G401.6 (cell line): ENCODE measurements around the gene ASL.
"Not testable (repeated sequence)": the region's sequence is repeated elsewhere in the genome, so short reads cannot be mapped to it uniquely, and the experiment has no call there.

ENCODE experiments used
- FAIRE-seq: peaks from 2 replicates; lab custom pipeline; 2012; peaks lifted over from hg19 to GRCh38; lab: Jason Lieb, UNC

The ASL gene

GRCh38 chr7:66119245-66119850, 43.7 kb downstream of the ASL start:
- FAIRE-seq = no peak

DNA sequence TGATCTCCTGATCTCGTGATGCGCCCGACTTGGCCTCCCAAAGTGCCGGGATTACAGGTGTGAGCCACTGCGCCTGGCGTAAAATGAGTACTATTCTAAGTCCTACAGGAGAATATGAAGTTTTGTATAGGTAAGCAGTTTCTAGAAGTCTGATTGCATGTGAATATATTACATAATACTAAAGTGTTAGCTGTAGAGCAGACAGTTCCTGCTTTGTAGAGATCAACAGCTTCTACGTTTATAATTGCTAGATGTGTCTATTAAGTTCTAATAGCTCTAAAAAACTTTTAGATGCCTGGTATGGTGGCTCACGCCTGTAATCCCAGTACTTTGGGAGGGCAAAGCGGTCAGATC, 47.5 kb downstream of the ASL start:
- FAIRE-seq = no peak

GRCh38 chr7:66124569-66124861, 48.9 kb downstream of the ASL start:
- FAIRE-seq = not testable (repeated sequence)

DNA sequence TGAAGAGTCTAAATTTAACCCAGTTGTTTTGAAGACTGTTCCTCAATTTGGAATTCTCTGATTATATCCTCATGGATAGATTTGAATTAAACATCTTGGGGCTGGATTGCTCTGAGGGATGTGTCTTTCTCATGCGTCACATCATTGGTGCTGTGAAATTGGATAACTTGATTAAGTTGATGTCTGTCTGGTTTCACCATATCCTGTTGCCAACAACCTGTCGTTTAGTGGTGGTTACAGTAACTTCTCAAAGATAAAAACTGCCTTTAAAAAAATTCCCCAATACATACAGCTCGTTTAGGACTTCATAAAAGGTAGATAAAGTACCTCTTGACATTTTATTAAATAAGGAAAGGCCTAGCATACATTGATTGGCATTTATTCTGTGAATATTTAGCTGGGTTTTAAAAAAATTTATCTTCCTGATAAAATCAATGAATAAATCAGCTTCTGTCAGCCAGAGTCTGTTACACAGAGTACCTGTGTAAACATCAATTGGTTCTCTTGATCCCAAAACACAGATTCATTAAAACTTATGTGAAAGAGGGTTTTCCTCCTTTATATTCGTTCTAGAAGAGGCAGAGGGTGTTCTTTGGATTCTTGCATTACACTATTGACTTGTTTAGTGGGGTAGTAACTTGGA, 49.6 kb downstream of the ASL start:
- no peak for FAIRE-seq

DNA sequence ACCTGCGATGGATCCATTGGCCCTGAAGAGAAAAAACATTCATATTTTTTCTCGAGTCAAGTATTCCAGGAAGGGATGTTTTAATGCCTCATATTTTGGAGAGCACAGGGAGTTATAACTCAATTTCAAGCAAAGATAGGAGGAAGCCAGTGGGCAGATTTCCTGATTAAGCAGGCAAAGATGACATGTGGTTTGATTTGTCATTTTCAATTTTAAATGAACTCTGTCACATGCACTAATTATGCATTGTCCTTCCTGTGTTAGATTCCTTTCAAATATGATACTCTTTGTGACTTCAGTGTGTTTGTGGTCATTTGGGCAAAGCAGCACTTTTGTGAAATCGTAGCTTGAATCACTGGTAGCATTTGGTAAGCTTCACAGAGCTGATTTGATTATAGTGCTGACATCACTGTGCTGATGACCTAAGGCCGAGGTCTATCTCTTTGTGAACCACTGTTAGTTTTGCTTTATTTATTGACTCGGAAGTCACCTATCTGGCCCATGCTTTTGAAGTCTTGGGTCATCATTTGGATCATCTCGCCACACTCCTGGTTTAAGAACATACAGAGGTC, 50.2 kb downstream of the ASL start:
- not testable (repeated sequence) for FAIRE-seq

GRCh38 chr7:66127172-66127571, 51.6 kb downstream of the ASL start:
- not testable (repeated sequence) for FAIRE-seq

DNA sequence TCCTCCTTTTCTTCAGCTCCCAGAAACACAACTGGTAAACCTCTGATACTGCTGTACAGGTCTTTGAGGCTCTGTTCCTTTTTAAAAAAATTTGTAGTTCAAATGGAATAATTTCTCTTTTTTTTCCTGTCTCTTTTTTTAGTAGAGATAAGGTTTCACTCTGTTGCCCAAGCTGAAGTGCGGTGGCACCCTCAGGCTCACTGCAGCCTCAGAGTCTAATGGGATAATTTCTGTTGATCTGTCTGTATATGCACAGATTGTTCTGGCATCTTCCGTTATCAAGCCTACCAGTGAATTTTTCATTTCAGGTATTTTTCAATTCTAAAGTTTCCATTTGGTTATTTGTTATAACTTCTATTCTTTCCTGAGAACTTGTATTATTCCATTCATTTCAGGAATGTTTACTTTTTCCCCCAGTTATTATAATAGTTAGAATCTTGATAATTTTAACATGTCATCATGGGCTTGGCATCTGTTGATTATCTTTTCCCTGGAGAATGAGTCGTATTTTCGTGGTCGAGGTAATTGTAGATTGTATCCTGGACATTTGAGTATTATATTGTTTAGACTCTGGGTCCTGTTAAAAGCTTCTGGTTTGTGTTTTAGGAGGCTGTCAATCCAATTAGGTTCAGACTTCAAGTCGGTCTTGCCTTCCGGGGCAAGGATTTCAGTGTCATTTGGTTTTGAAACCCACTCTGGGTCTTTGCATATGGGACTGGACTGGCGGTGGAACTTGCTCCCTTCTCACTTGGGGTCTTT, 63.6 kb downstream of the ASL start:
- FAIRE-seq = no peak

DNA sequence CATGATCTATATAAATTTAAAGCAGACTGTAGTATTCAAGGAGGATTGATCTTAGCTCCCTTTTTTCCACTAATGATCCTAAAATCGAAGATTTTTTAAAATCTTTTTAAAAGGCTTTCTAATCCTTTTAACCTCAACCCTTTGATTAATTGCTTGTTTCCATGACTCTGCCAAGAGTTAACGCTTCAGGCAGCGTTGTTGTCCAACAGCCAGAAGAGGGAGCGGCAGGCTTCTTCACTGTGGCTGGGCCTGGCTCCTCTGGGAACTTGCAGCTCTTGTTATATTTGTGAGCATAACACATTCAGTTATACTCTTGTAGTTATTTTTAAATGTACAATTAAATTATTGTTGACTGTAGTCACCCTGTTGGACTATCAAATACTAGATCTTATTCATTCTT, 65.3 kb downstream of the ASL start:
- FAIRE-seq = no peak

- no peak for FAIRE-seq
These were observed 66.7 kb downstream of the ASL start for GRCh38 chr7:66142334-66142733.

- FAIRE-seq = no peak
These were observed 67.4 kb downstream of the ASL start for GRCh38 chr7:66142996-66143395.
